Lower lobe of right lung (tissue), 2 donors: ENCODE results near the gene STRADA. TPM values are rescaled to one million over a fixed set of nuclear protein-coding genes. Genes with fewer than 3 reads are reported as not detected.
A peak's percentile ranks its signal among the peaks of the same experiment; 100 is the strongest.

Source experiments
- ATAC-seq, 2 donors: fragments of 200-7000 bp; cut with Tn5 transposase; one replicate each; pipeline ENCODE4 v1.9.1; 2020 to 2022; ENCODE audit warnings: mild to moderate bottlenecking in 2 of 2, moderate library complexity in 2 of 2
- DNase-seq: peaks from one replicate; pipeline ENCODE4 v3.0.0-alpha.2; 2020
- H3K27ac ChIP-seq: fragments of 200-600 bp; one replicate; pipeline ENCODE4 v1.8.0; 2022
- H3K27me3 ChIP-seq: fragments of 200-600 bp; one replicate; pipeline ENCODE4 v1.8.0; 2022; ENCODE audit warnings: low read depth
- H3K36me3 ChIP-seq: fragments of 200-600 bp; one replicate; pipeline ENCODE4 v1.8.0; 2022; ENCODE audit warnings: mild to moderate bottlenecking
- H3K4me1 ChIP-seq: fragments of 200-600 bp; one replicate; pipeline ENCODE4 v1.8.0; 2022
- H3K4me3 ChIP-seq: fragments of 200-600 bp; one replicate; pipeline ENCODE4 v1.8.0; 2022; ENCODE audit warnings: mild to moderate bottlenecking
- H3K9me3 ChIP-seq: fragments of 200-600 bp; one replicate; pipeline ENCODE4 v1.8.0; 2022
- intact Hi-C: fragments of 100-400 bp; cut with DNase I; formaldehyde crosslinking; loops from one replicate; pipeline ENCODE4 v1.11.0; 2022
- total RNA-seq: library from RNA; stranded (reverse); fragmentation: NEBNext Ultra II Directional; extraction: Animal tissue kit (Norgen Biotek cat#: 25700); gene quantifications from one replicate; pipeline ENCODE4 v1.2.1, GENCODE V29; 2021
- TF ChIP-seq, protein P1 (sequence below): fragments of 200-600 bp; IDR thresholded peaks from one replicate; pipeline ENCODE4 v1.8.0; 2022; ENCODE audit warnings: antibody characterized with exemption, mild to moderate bottlenecking
- donor health status: DM: no; HTN: yes; CAD: no; lungs with severe emphysema.

STRADA gene
- total RNA-seq, 1 donor from 2014 or later, result 32.8 TPM

- no peaks in the 10 kb centered on the region for H3K9me3 ChIP-seq
- H3K4me3 ChIP-seq, result peak overlapping the region; percentile 49
- H3K36me3 ChIP-seq, result peaks cover 41% of the 10 kb centered on the region
- intact Hi-C loops, result no loop called here
- TF ChIP-seq, protein P1, sequence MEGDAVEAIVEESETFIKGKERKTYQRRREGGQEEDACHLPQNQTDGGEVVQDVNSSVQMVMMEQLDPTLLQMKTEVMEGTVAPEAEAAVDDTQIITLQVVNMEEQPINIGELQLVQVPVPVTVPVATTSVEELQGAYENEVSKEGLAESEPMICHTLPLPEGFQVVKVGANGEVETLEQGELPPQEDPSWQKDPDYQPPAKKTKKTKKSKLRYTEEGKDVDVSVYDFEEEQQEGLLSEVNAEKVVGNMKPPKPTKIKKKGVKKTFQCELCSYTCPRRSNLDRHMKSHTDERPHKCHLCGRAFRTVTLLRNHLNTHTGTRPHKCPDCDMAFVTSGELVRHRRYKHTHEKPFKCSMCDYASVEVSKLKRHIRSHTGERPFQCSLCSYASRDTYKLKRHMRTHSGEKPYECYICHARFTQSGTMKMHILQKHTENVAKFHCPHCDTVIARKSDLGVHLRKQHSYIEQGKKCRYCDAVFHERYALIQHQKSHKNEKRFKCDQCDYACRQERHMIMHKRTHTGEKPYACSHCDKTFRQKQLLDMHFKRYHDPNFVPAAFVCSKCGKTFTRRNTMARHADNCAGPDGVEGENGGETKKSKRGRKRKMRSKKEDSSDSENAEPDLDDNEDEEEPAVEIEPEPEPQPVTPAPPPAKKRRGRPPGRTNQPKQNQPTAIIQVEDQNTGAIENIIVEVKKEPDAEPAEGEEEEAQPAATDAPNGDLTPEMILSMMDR, result no peak
- DNase-seq (peak; percentile 81), ATAC-seq (peak; percentile 3 to 20)
- H3K27me3 ChIP-seq, result no peaks in the 10 kb centered on the region
- H3K4me1 ChIP-seq, result peaks cover 39% of the 10 kb centered on the region
- peak overlapping the region; percentile 84 for H3K27ac ChIP-seq
Observed at GRCh38 chr17:63701868-63702720, 39.5 kb downstream of the STRADA start.

DNA sequence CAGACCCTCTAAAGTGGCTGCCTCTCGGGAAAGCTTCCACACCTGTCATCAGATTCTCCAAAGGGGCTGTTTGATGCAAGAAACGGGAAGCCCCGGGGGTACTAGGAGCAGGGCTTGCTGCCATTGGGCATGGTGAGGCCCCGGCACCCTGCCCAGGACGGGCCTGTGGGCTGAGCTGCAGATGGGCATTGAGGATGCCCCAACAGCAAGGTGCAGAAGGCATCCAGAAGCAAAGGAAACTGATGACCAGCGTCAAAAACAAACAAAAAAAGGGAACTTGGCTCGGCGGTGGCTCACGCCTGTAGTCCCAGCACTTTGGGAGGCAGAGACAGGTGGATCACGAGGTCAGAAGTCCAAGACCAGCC, 40.2 kb downstream of the STRADA start:
- intact Hi-C loops, result no loop called here
- ATAC-seq (no peak), DNase-seq (no peak)
- Histone ChIP-seq H3K27ac (peak overlapping the region; percentile 84), H3K4me1 (peaks cover 45% of the 10 kb centered on the region), H3K4me3 (peak overlapping the region; percentile 49), H3K9me3 (no peaks in the 10 kb centered on the region), H3K27me3 (no peaks in the 10 kb centered on the region), H3K36me3 (peaks cover 35% of the 10 kb centered on the region)
- TF ChIP-seq, protein P1, result no peak

DNA sequence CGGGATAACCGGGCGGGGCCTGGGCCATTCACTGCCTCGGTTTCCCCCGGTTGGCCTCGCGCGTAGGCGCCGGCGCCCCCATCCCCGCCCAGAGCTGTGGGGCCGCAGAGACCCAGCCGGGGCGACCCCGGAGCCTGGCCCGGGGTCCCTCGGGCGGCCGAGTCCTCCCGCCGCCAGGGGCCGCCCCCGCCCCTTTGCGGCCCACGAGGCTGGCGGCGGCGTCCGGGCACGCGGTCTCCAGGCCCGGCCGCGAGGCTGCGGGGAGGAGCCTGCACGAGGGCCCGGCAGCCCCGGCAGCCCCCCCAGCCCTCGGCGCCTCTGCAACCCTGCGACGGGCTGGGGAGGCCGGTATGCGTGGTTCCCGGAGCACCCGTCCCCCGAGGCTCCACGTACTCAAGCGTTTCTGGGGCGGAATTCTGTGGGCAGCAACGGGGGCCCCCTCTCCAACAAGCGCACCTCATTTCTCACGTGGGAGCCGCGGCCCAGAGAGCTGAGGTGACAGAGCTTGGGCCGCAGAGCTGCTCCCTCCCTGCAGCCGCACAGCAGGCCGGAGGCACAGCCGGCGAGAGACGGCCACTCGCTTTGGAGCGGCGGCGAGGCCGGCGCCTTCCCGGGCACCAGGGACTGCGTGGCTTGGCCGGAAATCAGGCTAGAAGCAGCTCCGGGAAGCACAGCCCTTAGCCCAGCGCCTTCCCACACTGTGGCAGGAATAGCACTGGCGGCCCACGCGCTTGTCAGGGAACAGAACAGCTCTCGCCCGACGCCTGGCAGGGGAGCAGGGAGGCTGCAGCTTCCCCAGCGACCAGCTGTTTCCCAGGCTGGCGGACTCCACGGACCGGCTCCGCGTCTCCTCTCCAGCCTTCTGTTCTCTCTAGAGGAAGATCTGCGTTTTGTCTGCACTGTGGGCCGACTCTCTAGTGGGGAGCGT, 40.8 kb downstream of the STRADA start:
- Histone ChIP-seq H3K27ac (peak overlapping the region; percentile 84), H3K36me3 (peaks cover 28% of the 10 kb centered on the region), H3K9me3 (no peaks in the 10 kb centered on the region), H3K4me3 (peak overlapping the region; percentile 49), H3K4me1 (peaks cover 42% of the 10 kb centered on the region), H3K27me3 (no peaks in the 10 kb centered on the region)
- TF ChIP-seq, protein P1, result no peak
- peak; percentile 17 to 27 for ATAC-seq
- intact Hi-C loops, result no loop called here
- peak; percentile 67 for DNase-seq

DNA sequence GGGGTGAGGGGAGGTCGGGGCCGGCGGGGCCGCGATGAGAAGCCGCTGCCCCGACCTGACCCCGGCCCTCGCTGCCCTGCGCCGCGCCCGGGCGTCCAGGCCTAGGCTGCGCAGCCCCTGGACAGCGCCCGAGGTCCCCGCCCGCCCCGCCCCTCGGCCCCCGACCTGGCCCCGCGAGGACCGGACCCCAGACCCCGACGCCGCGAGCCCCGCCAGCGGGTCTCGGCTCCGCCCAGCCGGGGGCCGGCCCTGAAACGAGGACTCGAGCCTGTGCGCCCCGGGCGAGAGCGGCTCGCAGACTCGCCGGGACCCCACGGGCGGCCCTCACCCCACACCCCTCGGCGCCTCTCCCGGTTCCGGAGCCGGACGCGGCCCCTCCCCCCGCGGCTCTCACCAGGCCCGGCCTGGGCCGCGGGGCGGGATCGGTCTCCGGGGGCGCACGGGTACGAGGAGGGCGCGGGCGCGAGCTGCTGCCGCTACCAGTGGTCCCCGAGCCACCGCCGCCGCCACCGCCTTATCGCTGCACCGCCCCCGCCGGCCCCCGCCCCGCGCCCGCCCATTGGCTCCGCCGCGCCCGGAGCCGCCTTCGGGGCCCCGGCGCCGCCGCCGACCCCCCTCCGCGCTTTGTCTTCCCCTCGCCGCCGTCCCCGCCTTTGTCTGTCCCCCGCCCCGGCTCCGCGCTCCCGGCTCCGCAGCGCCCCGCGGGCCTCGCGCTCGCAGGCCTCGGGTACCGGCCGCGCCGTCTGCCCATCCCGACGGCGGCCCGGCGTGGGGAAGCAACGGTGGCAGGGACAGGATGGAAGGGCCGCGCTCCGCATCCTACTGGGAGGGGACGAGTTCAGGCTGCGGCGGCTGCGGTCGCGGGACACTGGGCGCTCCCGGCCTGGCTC, 41.7 kb downstream of the STRADA start, which contains the start of gene LIMD2:
Gene LIMD2 (minus strand): TSS at position 488 of the 890 bp plus-strand sequence. CDS start 827 bp downstream, outside the sequence.
- Histone ChIP-seq H3K9me3 (no peaks in the 10 kb centered on the region), H3K4me1 (peaks cover 42% of the 10 kb centered on the region), H3K27ac (peak within 1 kb of the TSS; percentile 84), H3K36me3 (peaks cover 26% of the 10 kb centered on the region), H3K4me3 (peak within 1 kb of the TSS; percentile 49), H3K27me3 (no peaks in the 10 kb centered on the region)
- TF ChIP-seq, protein P1, result no peak
- DNase-seq (peak; percentile 77), ATAC-seq (peak; percentile 16 to 31)
- intact Hi-C loops, result no loop called here
